Measurements from ENCODE around the gene ZNF428.
A peak's percentile ranks its signal among the peaks of the same experiment; 100 is the strongest.
"Not testable (repeated sequence)": the region's sequence is repeated elsewhere in the genome, so short reads cannot be mapped to it uniquely, and the experiment has no call there.

ZNF428 gene

DNA sequence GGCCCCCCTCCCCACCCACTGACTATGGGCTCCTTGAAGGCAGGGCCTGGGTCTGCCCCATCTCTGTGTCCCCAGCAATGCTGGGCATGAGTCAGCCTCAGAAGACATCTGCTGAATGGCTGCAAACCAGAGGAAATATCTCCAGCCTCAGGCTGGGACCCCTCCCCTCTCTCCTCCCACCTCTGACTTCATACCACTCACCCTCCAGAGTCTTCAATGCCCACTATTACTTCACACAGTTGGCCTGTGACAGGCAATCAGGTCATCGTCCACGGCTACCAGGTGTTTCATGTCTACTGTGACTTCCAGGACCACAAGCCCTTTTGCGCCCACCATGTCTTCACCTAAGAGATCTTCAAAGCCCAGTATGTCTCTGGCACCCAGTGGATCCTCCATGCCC is 7.6 kb downstream of the ZNF428 start, which contains the start of gene SRRM5:
Gene SRRM5 (plus strand): TSS at position 301 of the 400 bp plus-strand sequence. CDS start 34 bp downstream, at position 335.
- no peak within 1 kb of the TSS for H3K4me3 Mint-ChIP-seq
- no peaks in the 10 kb centered on the region for H3K27me3 Mint-ChIP-seq
- H3K9me3 Mint-ChIP-seq, result no peaks in the 10 kb centered on the region
- H3K27ac Mint-ChIP-seq, result no peak within 1 kb of the TSS
- H3K4me1 Mint-ChIP-seq (ENCODE audit: low read depth), result peaks cover 15% of the 10 kb centered on the region
- peaks cover 19% of the 10 kb centered on the region for H3K36me3 Mint-ChIP-seq (ENCODE audit: low read depth)

DNA sequence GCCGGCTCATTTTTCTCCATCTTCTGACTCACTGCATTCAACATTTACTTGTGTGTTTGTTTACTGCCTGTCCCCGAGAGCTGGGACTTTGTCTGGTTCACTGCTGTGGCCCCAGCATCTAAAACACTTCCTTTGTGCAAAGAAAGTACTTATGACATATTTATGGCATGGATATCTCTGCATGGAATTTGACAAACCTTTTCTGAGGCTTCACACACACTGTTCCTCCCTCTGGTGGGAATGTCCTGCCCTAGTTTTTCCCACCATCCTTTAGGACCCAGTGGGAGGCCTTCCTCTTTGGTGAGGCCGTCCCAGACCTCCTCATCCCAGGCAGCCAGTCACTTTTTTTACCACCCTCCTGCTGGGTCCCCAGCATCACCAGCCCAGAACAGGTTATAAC is 8.9 kb downstream of the ZNF428 start:
- Mint-ChIP-seq H3K27ac (no peak overlapping the region), H3K9me3 (no peaks in the 10 kb centered on the region), H3K4me1 (ENCODE audit: low read depth) (peaks cover 15% of the 10 kb centered on the region), H3K27me3 (no peaks in the 10 kb centered on the region), H3K4me3 (no peak overlapping the region), H3K36me3 (ENCODE audit: low read depth) (peaks cover 19% of the 10 kb centered on the region)

DNA sequence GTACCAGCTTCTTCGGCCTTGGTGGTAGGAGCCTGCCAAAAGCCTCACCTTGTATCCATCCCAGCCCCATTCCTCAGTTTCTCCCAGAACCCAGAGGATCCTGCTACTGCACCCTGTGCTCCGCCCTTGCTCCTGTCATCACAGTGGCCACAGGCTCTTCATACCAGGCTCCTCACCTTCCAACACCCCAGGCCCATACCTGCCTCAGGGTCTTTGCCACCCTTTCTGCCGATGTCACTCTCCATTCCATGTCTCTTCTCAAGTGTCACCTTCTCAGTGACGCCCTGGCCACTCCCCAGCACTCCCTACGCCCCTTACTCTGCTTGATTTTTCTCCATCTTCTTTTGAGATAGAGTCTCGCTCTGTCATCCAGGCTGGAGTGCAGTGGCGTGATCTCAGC is 9.6 kb downstream of the ZNF428 start:
- peaks cover 19% of the 10 kb centered on the region for H3K36me3 Mint-ChIP-seq (ENCODE audit: low read depth)
- peaks cover 15% of the 10 kb centered on the region for H3K4me1 Mint-ChIP-seq (ENCODE audit: low read depth)
- no peaks in the 10 kb centered on the region for H3K9me3 Mint-ChIP-seq
- H3K27ac Mint-ChIP-seq, result peak overlapping the region; percentile 36
- H3K4me3 Mint-ChIP-seq, result no peak overlapping the region
- no peaks in the 10 kb centered on the region for H3K27me3 Mint-ChIP-seq

DNA sequence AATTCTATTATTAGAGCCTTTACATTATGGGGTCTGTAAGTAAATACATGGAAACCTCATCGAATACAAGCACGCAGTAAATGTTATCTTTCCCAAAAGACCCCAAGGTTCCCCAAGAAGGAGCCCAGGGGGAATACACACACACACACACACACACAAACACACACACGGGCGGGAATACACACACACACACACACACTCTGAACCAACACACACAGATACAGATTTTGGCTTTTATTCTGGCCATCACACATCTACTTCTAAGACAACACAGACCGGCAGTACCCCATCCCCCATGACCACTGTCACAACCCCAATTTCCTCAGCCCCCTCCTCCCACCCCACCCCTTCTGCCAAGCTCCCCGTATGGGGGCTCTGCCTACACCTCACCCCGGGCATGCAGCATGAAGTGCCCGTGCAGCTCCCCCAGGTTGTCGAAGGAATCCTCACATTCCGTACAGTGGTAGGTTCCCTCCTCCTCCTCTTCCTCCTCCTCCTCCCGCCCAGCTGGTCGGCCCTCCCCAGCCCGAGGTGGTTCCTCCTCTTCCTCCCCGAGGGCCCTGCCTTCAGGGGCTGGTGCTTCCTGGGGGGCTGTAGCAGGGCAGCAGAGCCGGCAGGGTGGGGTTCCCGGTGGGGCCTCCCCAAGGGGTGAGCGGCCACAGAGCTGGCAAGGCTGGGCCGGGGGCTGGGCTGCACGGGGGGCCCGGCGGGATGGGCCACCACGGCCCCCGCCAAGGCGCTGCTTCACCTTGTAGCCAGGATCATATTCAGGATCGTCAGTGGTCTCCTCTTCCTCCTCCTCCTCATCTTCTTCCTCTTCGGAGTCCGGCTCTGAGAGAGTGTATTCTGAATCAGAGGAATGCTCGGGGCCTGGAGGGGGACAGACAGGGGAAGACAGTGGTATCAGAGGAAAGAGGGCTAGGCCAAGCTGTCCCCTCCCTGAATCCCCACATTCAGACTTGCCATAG is 11.9 kb downstream of the ZNF428 start:
- H3K4me1 Mint-ChIP-seq (ENCODE audit: low read depth), result peaks cover 19% of the 10 kb centered on the region
- no peaks in the 10 kb centered on the region for H3K27me3 Mint-ChIP-seq
- peaks cover 16% of the 10 kb centered on the region for H3K36me3 Mint-ChIP-seq (ENCODE audit: low read depth)
- H3K27ac Mint-ChIP-seq, result peak overlapping the region; percentile 71
- no peaks in the 10 kb centered on the region for H3K9me3 Mint-ChIP-seq
- H3K4me3 Mint-ChIP-seq, result no peak overlapping the region

DNA sequence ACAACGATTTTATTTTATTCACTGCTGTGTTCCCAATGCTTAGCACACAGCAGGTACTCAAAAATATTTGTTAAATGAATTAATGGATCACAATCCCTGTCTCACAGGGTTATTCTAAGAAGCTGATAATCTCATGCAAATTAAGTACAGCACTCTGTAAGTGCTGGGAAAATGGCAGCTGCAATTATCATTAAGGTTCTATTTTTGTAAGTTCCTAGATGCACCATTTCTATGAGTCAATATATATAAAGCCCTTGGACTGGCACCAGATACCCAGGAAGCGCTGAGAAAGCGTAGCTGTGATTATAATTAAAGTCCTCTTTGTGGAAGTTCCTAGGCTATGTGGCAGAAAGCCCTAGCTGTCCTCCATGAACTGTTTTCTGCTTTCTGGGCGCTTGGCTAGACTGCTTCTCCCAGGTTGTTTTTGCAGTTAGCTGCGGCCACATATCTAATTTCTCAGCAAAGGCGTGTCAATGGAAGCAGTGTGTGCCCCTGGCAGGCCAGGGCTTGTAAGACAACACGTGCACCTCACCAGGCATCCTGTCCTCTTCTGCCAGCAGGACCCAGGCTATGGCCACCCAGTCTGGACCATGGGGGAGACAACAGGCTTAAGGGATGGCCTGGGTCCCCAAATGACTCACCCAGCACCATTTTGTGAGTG is 12.7 kb downstream of the ZNF428 start:
- Mint-ChIP-seq H3K27ac (no peak overlapping the region), H3K27me3 (no peaks in the 10 kb centered on the region), H3K4me1 (ENCODE audit: low read depth) (peaks cover 19% of the 10 kb centered on the region), H3K36me3 (ENCODE audit: low read depth) (peaks cover 8% of the 10 kb centered on the region), H3K4me3 (no peak overlapping the region), H3K9me3 (no peaks in the 10 kb centered on the region)

DNA sequence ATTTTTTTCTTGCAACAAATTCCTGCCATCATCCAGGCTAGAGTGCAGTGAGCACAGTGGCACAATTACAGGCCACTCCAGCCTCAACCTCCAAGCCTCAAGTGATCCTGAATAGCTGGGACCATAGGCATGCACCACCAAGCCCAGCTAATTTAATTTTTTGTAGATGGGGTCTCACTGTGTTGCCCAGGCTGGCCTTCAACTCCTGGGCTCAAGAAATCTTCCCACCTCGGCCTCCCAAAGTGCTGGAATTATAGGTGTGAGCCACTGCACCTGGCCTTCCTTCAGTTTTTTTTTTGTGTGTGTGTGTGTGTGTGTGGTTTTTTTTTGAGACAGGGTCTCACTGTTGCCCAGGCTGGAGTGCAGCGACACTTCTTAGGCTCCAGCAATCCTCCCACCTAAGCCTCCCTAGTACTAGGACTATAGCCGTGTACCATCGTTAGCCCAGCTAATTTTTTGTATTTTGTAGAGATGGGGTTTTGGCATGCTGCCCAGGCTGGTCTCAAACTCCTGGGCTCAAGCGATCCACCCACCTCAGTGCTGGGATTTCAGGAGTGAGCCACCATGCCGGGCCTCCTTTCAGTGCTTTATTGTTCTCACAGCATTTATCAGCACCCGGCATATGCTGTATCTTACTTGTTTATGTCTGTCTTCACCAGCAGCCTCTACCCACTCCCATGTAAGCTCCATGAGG is 13.4 kb downstream of the ZNF428 start:
- Mint-ChIP-seq H3K36me3 (ENCODE audit: low read depth) (peaks cover 11% of the 10 kb centered on the region), H3K27ac (no peak overlapping the region)

DNA sequence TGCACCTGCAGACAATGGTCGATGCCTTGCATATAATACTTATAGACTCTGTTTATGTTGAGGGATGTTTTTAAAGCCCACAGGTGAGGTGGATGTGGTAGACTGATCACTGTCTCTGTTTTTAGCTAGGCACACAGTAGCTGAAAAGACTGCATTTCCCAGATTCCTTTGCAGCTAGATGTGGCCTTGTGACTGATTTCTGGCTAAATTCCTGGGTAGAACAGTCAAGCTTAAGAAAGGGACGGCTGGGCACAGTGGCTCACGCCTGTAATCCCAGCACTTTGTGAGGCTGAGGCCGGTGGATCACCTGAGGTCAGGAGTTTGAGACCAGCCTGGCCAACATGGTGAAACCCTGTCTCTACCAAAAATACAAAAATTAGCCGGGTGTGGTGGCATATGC is 19.1 kb downstream of the ZNF428 start:
- peaks cover 20% of the 10 kb centered on the region for H3K36me3 Mint-ChIP-seq (ENCODE audit: low read depth)

More for the DNA sequence above, 13.4 kb downstream of the ZNF428 start:
- Mint-ChIP-seq H3K4me3 (no peak overlapping the region), H3K4me1 (ENCODE audit: low read depth) (peaks cover 19% of the 10 kb centered on the region), H3K9me3 (no peaks in the 10 kb centered on the region), H3K27me3 (no peaks in the 10 kb centered on the region)

DNA sequence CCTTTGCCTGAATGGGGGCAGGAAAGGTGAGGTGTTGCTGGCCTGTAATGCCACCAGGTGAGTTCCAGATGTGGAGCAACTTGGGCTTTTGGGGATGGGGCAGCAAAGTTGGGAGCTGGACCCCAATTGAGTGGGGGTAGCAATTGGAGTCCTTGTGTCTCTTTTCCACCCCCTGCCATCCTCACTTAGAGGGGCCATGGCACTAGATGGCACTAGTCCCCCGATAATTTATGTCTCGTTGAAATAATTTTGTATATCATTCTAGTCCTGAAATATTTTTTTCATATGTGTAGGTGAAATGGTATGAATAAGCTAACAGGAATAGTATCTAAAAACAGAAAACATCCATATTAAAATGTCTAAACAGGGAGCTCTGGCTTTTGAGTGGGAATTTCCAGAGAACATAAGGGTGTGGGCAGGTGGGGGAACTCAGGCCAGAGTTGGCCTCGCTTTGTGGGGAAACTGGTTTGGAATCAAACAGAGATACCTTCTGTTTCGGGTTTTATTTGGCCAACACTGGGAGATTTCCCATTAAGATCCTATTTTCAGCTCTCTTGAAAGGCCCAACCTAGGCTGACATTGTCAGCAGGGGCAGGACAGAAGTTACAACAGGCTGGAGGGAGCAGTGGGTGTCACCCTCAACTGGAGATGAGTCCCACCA is 19.7 kb downstream of the ZNF428 start:
- Mint-ChIP-seq H3K36me3 (ENCODE audit: low read depth) (peaks cover 20% of the 10 kb centered on the region), H3K4me1 (ENCODE audit: low read depth) (peaks cover 28% of the 10 kb centered on the region), H3K27ac (peak overlapping the region; percentile 26), H3K4me3 (no peak overlapping the region), H3K9me3 (no peaks in the 10 kb centered on the region), H3K27me3 (no peaks in the 10 kb centered on the region)

More for the DNA sequence above, 19.1 kb downstream of the ZNF428 start:
- peak overlapping the region; percentile 26 for H3K27ac Mint-ChIP-seq
- H3K4me3 Mint-ChIP-seq, H3K9me3 Mint-ChIP-seq, H3K27me3 Mint-ChIP-seq: not testable (repeated sequence)
- H3K4me1 Mint-ChIP-seq (ENCODE audit: low read depth), result peaks cover 28% of the 10 kb centered on the region

DNA sequence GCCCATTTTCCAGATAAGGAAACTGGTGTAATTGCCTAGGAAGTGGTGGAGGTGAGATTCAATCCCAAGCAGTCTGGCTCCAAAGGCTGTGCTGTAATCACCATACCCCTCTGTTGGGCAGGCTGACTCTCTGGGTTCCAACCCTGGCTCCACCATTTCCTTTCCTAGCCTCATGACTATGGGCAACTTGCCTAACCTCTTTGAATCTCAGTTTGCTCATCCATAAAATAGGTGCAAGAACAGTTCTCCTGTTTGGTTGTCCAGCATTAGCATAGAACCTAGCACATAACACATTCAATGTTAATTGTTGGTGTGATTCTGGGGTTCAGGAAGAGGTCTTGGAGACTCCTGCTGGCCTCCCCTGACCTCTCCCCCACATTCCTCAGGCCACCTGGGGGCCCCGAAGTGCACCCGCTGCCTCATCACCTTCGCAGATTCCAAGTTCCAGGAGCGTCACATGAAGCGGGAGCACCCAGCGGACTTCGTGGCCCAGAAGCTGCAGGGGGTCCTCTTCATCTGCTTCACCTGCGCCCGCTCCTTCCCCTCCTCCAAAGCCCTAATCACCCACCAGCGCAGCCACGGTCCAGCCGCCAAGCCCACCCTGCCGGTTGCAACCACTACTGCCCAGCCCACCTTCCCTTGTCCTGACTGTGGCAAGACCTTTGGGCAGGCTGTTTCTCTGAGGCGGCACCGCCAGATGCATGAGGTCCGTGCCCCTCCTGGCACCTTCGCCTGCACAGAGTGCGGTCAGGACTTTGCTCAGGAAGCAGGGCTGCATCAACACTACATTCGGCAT is 20.8 kb downstream of the ZNF428 start:
- H3K27me3 Mint-ChIP-seq, result no peaks in the 10 kb centered on the region
- no peak overlapping the region for H3K27ac Mint-ChIP-seq
- H3K9me3 Mint-ChIP-seq, result no peaks in the 10 kb centered on the region
- peaks cover 24% of the 10 kb centered on the region for H3K36me3 Mint-ChIP-seq (ENCODE audit: low read depth)
- H3K4me1 Mint-ChIP-seq (ENCODE audit: low read depth), result peaks cover 30% of the 10 kb centered on the region
- H3K4me3 Mint-ChIP-seq, result peak overlapping the region; percentile 98

DNA sequence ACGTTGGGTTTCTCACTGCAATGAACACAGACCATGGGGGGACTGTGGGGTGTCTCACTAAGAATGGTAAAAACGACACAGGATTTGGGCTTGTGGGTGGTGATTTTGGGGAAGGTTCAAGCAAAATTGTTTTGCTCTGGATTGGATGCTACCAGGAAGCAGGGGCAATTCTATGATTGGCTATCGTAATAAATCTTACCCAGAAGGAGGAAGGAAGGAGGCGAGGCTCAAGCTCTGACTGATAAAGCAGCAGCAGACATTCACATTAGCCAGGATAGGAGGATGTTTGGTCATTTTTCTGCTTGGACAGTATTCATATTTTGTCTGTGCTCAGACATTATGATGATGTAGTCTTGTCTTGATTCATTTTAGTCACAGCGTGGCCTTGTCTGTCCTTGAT is 21.6 kb downstream of the ZNF428 start:
- Mint-ChIP-seq H3K27me3 (no peaks in the 10 kb centered on the region), H3K9me3 (no peaks in the 10 kb centered on the region), H3K4me3 (peak overlapping the region; percentile 98), H3K36me3 (ENCODE audit: low read depth) (peaks cover 30% of the 10 kb centered on the region), H3K27ac (peak overlapping the region; percentile 92), H3K4me1 (ENCODE audit: low read depth) (peaks cover 35% of the 10 kb centered on the region)

DNA sequence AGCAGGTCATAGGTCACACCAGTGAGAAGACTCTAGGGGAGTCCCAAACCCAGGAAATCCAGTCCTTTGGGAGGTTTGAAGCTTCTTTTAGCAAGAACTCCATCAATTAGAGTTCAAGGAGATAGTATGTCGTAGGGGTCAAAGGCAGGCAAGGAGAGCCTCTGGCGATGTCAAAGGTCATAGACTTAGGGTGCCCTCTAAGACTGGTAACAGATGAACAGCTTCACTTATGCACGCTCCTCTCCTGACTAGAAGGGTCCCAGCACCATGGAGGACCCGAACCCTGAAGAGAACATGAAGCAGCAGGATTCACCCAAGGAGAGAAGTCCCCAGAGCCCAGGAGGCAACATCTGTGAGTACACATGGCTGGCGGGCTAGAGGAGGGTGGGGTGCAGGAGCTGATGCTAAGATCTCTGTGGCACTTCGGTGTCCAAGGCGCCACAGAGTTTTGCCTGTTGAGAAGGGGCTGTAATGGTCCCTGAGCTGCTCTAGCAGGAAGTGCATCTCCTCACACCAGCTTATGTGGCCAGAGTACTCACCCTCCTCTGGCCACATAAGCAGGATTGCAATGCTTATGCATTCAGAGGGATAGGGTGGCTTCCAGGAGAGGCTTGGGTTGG is 22.5 kb downstream of the ZNF428 start:
- Mint-ChIP-seq H3K9me3 (no peaks in the 10 kb centered on the region), H3K27ac (peak overlapping the region; percentile 92), H3K4me3 (peak overlapping the region; percentile 98), H3K36me3 (ENCODE audit: low read depth) (peaks cover 34% of the 10 kb centered on the region), H3K4me1 (ENCODE audit: low read depth) (peaks cover 35% of the 10 kb centered on the region), H3K27me3 (no peaks in the 10 kb centered on the region)

DNA sequence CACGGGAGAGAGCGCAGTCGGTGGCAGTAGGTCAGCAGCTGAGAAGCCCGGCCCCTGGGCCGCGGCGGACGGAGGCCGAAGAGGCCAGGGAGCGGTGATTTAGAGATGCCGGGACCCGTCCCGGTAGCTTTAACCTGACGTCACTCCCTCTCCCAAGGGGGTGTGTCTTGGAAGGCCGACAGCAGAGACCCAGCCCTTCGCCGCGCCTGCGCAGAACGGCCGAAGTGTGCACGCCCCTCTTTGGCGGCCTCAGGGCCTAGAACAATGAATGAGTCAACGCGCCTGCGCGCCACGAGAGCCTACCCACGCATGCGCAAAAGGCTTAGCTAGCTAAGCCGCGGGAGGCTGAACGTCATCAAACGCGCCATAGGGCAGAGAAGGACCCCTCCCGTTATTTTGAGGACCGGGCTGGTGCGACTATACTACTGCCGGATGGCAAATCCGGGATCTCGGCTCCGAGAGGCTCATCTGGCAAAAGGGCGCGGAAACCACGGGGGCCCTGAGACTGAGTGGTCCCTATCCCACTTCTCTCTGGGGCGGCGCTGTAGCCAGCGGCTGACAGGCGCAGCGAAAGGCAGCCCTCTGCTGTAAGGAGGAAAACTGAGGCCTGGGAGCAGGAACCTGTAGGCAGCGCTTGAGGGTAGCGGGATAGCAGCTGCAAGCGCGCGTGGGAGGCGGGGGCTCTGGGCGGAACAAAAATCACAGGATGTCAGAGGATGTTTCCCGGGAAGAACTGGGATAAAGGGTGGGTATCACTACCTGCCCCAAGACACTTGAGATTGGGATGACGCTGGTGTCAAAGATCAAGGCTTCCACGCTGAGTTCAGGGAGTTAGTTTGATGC is 23.2 kb downstream of the ZNF428 start, which contains the start of the genes IRGQ and ZNF576:
Gene IRGQ (minus strand): TSS at position 136 of the 843 bp plus-strand sequence. CDS start 796 bp downstream, outside the sequence.
Gene ZNF576 (plus strand): TSS at position 597 of the 843 bp plus-strand sequence. CDS start 514 bp downstream, outside the sequence.
- H3K36me3 Mint-ChIP-seq (ENCODE audit: low read depth), result peaks cover 29% of the 10 kb centered on the region
- H3K4me1 Mint-ChIP-seq (ENCODE audit: low read depth), result peaks cover 35% of the 10 kb centered on the region

More for the DNA sequence above, 23.2 kb downstream of the ZNF428 start, which contains the start of the genes IRGQ and ZNF576:
- peak within 1 kb of the TSS; percentile 98 for H3K4me3 Mint-ChIP-seq
- no peaks in the 10 kb centered on the region for H3K27me3 Mint-ChIP-seq
- H3K27ac Mint-ChIP-seq, result peak within 1 kb of the TSS; percentile 92
- no peaks in the 10 kb centered on the region for H3K9me3 Mint-ChIP-seq
